A673 (cell line): ENCODE data around the gene SIRT6. TPM values are rescaled to one million over a fixed set of nuclear protein-coding genes. Genes with fewer than 3 reads are reported as not detected.
A peak's percentile ranks its signal among the peaks of the same experiment; 100 is the strongest.

Experiments
- BruUV-seq: library from RNA; stranded (reverse); fragments of 400-500 nt; replicated peaks from 2 replicates; lab custom pipeline; 2021; lab: Mats Ljungman, UMichigan
- CTCF ChIA-PET: fragments of 300-600 bp; sonication (Branson Sonifier 250); formaldehyde crosslinking; loops from one replicate; lab custom pipeline; 2022; ENCODE audit warnings: antibody characterized with exemption; lab: Charles Lee
- POLR2A ChIA-PET: fragments of 300-600 bp; sonication (Branson Sonifier 250); formaldehyde crosslinking; loops from one replicate; lab custom pipeline; 2022; ENCODE audit warnings: antibody characterized with exemption; ENCODE audit not compliant: low non-redundant PET; lab: Charles Lee
- DNase-seq: peaks from one replicate; pipeline ENCODE4 v3.0.0-alpha.2; 2015; ENCODE audit warnings: low spot score
- H3K27ac ChIP-seq: fragments of 200-600 bp; sonication (generic); 2 replicates; pipeline ENCODE4 v1.5.1; 2016; ENCODE audit warnings: mixed run types, low read depth, mild to moderate bottlenecking, mixed read lengths, antibody characterized with exemption, low read length; ENCODE audit not compliant: poor library complexity, severe bottlenecking
- H3K27me3 ChIP-seq: fragments of 200-600 bp; sonication (generic); replicated peaks from 2 replicates; pipeline ENCODE4 v1.6.1; 2017; ENCODE audit warnings: mixed run types, low read depth, mild to moderate bottlenecking, mixed read lengths, antibody characterized with exemption, low read length; ENCODE audit not compliant: insufficient read depth, poor library complexity
- H3K36me3 ChIP-seq: fragments of 200-600 bp; sonication (generic); 2 replicates; pipeline ENCODE4 v1.6.1; 2016; ENCODE audit warnings: mixed run types, mild to moderate bottlenecking, mixed read lengths, antibody characterized with exemption, low read length; ENCODE audit not compliant: insufficient read depth, poor library complexity, severe bottlenecking
- H3K4me1 ChIP-seq: fragments of 200-600 bp; sonication (generic); 2 replicates; pipeline ENCODE4 v1.6.1; 2017; ENCODE audit warnings: mixed run types, mild to moderate bottlenecking, mixed read lengths, antibody characterized with exemption, low read length; ENCODE audit not compliant: insufficient read depth, poor library complexity, severe bottlenecking
- H3K4me3 ChIP-seq: fragments of 200-600 bp; sonication (generic); 2 replicates; pipeline ENCODE4 v1.5.1; 2016; ENCODE audit warnings: low read depth, mixed run types, mild to moderate bottlenecking, mixed read lengths, low read length; ENCODE audit not compliant: poor library complexity, severe bottlenecking
- H3K9me3 ChIP-seq: fragments of 200-600 bp; sonication (generic); 2 replicates; pipeline ENCODE4 v1.6.1; 2016; ENCODE audit warnings: mixed run types, low read depth, mild to moderate bottlenecking, mixed read lengths, antibody characterized with exemption, low read length; ENCODE audit not compliant: poor library complexity, severe bottlenecking
- EZH2 ChIP-seq: fragments of 200-600 bp; sonication (generic); IDR thresholded peaks from 2 replicates; pipeline ENCODE4 v1.6.1; 2017; ENCODE audit warnings: borderline replicate concordance, low read depth, mild to moderate bottlenecking, mixed read lengths, antibody characterized with exemption, low read length; ENCODE audit not compliant: poor library complexity, severe bottlenecking
- intact Hi-C: fragments of 100-400 bp; cut with micrococcal nuclease; formaldehyde crosslinking; loops from one replicate; pipeline ENCODE4 v1.10.0; 2022; ENCODE audit not compliant: unreplicated experiment
- total RNA-seq: library from RNA; stranded (reverse); gene quantifications from 2 replicates; pipeline ENCODE4 v1.2.3, GENCODE V29; 2021
- TF ChIP-seq, protein P1 (sequence below): fragments of 300-800, 200-600 bp; sonication (generic); conservative IDR thresholded peaks from 2 replicates; pipeline ENCODE4 v1.5.1; 2017; ENCODE audit warnings: low read depth, mild to moderate bottlenecking, antibody characterized with exemption, low read length, moderate library complexity, mixed read lengths

Gene SIRT6
- total RNA-seq, 1 experiment from 2014 or later: 36.3 TPM

DNA sequence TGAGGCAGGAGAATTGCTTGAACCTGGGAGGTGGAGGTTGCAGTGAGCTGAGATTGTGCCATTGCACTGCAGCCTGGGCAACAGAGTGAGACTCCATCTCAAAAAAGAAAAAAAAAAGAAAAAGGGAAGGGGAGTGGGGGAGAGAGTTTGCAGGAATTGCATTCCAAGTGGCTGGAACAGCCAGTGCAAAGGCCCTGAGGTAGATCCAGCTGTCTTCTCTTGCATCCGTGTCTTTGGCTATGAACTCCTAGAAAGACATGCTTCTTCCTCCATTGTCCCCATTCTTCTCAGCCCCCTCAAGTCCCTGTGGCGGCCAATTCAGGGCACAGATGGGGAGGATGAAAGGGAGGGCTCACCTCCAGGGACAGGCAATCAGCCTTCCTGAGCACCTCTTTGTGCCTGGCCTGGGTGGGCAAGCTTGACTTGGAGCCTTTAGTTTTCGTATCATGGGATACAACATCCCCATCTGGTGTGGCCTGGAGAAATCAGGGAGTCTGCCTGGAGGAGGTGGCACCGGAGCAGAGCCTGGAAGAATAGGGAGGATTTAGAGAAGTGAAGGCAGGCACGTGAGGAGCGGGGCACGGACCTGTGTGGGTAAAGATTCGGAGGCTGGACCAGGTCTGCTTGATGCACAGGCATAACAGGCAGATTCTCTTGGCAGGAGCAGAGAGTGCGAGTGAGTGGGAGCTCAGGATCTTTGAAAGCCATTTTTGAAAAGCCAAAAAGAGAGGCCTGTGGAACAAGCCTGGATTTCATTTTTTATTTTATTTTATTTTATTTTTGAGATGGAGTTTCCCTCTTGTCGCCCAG lies 5.2 kb upstream of the SIRT6 start:
- H3K4me1 ChIP-seq: peaks cover 8% of the 10 kb centered on the region
- ChIA-PET POLR2A (no interaction called here), CTCF (interaction anchor here (1.0 kb wide), 1 partner anchor 14 kb away, joined by 7 read pairs; no protein-coding TSS in a partner anchor)
- H3K9me3 ChIP-seq: no peaks in the 10 kb centered on the region
- no peak overlapping the region for H3K4me3 ChIP-seq
- BruUV-seq: no TSS peak
- H3K27me3 ChIP-seq: no peaks in the 10 kb centered on the region
- no peak for TF ChIP-seq EZH2
- TF ChIP-seq, protein P1, sequence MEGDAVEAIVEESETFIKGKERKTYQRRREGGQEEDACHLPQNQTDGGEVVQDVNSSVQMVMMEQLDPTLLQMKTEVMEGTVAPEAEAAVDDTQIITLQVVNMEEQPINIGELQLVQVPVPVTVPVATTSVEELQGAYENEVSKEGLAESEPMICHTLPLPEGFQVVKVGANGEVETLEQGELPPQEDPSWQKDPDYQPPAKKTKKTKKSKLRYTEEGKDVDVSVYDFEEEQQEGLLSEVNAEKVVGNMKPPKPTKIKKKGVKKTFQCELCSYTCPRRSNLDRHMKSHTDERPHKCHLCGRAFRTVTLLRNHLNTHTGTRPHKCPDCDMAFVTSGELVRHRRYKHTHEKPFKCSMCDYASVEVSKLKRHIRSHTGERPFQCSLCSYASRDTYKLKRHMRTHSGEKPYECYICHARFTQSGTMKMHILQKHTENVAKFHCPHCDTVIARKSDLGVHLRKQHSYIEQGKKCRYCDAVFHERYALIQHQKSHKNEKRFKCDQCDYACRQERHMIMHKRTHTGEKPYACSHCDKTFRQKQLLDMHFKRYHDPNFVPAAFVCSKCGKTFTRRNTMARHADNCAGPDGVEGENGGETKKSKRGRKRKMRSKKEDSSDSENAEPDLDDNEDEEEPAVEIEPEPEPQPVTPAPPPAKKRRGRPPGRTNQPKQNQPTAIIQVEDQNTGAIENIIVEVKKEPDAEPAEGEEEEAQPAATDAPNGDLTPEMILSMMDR: no peak
- intact Hi-C loops: no loop called here
- H3K36me3 ChIP-seq: no peaks in the 10 kb centered on the region
- H3K27ac ChIP-seq: no peak overlapping the region
- DNase-seq: no peak

DNA sequence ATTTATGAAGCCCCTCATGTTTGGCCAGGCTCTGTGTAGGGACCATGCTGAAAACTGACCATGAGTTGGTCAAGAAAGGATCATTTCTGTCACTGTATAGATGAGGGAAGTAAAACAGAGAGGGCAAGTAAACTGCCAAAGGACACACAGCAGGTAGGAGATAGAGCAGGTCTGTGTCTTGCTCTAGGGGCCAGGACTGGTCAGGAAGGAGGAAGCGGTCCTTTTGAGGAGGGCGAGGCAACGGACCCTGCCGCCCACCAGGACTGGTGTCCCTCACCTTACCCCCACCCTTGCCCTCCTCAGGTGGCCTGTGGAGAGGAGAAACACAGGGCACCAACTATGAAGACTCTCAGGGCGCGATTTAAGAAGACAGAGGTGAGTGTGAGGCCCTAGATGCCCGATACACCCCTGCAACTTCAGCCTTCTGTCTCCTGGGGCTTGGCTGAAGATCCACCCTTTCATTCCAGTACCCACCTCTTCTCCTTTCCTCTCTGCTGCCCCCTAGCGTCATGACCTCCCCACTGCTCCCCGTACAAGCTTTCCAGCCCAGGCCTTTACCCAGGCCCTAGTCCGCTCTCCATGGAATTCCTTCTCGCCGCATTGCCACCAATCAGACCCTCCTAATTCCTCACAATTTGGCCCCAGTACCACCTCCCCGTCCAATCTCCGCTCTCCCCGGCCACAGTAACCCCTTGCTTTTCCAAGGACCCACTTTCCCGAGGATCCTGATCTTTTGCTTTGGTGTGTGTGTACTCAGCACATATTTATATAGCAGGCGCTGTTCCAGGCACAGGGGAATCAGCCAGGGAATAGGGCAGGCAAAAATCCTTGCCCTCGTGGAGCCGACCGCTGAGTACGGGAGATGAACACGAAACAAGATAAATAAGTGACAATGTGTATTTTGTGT lies 4.0 kb upstream of the SIRT6 start:
- intact Hi-C loops: no loop called here
- ChIA-PET CTCF (interaction anchor here (1.0 kb wide), 1 partner anchor 15 kb away, joined by 7 read pairs; no protein-coding TSS in a partner anchor), POLR2A (interaction anchor here (0.6 kb wide), 1 partner anchor 22 kb away, joined by 6 read pairs; no protein-coding TSS in a partner anchor)
- Histone ChIP-seq H3K27ac (no peak overlapping the region), H3K4me3 (no peak overlapping the region), H3K27me3 (no peaks in the 10 kb centered on the region), H3K9me3 (no peaks in the 10 kb centered on the region), H3K4me1 (peaks cover 8% of the 10 kb centered on the region), H3K36me3 (no peaks in the 10 kb centered on the region)
- no peak for TF ChIP-seq EZH2
- TF ChIP-seq, protein P1: peak; percentile 94
- BruUV-seq: no TSS peak
- peak; percentile 88 for DNase-seq

DNA sequence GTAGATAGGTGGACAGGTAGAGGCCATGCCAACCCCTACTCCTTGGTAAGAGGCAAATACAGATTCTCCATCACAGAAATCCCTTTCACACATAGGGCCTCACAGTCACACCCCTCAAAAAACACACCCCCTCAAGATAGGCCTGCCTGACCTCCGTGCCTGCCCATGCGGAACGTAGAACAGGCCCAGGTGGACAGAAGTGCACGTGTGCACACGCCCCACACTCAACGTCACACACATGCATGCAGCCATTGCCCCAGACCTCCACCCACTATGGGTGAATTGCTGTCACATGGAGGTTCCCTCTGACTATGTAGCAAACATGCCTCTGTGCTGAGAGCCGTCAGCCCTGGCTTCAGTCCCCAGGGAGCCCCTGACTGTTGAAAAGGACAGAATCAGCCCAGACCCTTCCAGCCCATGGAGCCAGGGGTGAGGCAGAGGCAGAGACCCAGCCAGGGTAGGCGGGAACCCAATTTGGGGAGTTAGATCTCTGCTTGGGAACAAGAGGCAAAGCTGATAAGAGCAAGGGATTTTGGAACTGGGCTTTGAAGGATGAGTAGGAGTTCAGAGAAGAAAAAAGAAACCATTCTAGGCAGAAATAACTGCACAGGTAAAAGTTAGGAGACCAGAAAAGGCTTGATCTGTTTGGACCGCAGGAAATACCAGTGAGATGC lies 3.2 kb upstream of the SIRT6 start:
- intact Hi-C loops: no loop called here
- H3K9me3 ChIP-seq: no peaks in the 10 kb centered on the region
- no peaks in the 10 kb centered on the region for H3K27me3 ChIP-seq
- ChIA-PET CTCF (no interaction called here), POLR2A (no interaction called here)
- no peak for DNase-seq
- H3K36me3 ChIP-seq: no peaks in the 10 kb centered on the region
- peaks cover 8% of the 10 kb centered on the region for H3K4me1 ChIP-seq
- TF ChIP-seq, protein P1: no peak
- TF ChIP-seq EZH2: no peak
- H3K4me3 ChIP-seq: no peak overlapping the region
- H3K27ac ChIP-seq: no peak overlapping the region
- BruUV-seq: no TSS peak
